Upper lobe of right lung (tissue), 1 donor: Measurements from ENCODE around the gene RPTOR. TPM values are rescaled to one million over a fixed set of nuclear protein-coding genes. Genes with fewer than 3 reads are reported as not detected.
A peak's percentile ranks its signal among the peaks of the same experiment; 100 is the strongest.

Experiments
- ATAC-seq: fragments of 200-7000 bp; cut with Tn5 transposase; one replicate; pipeline ENCODE4 v1.9.1; 2020; ENCODE audit warnings: mild to moderate bottlenecking, moderate library complexity
- DNase-seq: peaks from one replicate; pipeline ENCODE4 v3.0.0-alpha.2; 2020
- H3K27ac ChIP-seq: fragments of 200-600 bp; one replicate; pipeline ENCODE4 v1.8.0; 2022
- H3K27me3 ChIP-seq: fragments of 200-600 bp; one replicate; pipeline ENCODE4 v1.8.0; 2022; ENCODE audit warnings: mild to moderate bottlenecking
- H3K36me3 ChIP-seq: fragments of 200-600 bp; one replicate; pipeline ENCODE4 v1.8.0; 2022
- H3K4me1 ChIP-seq: fragments of 200-600 bp; one replicate; pipeline ENCODE4 v1.8.0; 2022
- H3K4me3 ChIP-seq: fragments of 200-600 bp; one replicate; pipeline ENCODE4 v1.8.0; 2022; ENCODE audit warnings: mild to moderate bottlenecking
- H3K9me3 ChIP-seq: fragments of 200-600 bp; one replicate; pipeline ENCODE4 v1.8.0; 2022
- CTCF ChIP-seq: fragments of 200-600 bp; IDR thresholded peaks from one replicate; pipeline ENCODE4 v1.8.0; 2022; ENCODE audit warnings: antibody characterized with exemption
- intact Hi-C: fragments of 100-400 bp; cut with DNase I; formaldehyde crosslinking; loops from one replicate; pipeline ENCODE4 v1.11.0; 2022
- total RNA-seq: library from RNA; stranded (reverse); fragmentation: NEBNext Ultra II Directional; extraction: Animal tissue kit (Norgen Biotek cat#: 25700); gene quantifications from one replicate; pipeline ENCODE4 v1.2.1, GENCODE V29; 2021
- donor health status: DM: no; HTN: yes; CAD: no; lungs with severe emphysema.

Gene RPTOR
- total RNA-seq, 1 donor from 2014 or later, result 35.4 TPM

DNA sequence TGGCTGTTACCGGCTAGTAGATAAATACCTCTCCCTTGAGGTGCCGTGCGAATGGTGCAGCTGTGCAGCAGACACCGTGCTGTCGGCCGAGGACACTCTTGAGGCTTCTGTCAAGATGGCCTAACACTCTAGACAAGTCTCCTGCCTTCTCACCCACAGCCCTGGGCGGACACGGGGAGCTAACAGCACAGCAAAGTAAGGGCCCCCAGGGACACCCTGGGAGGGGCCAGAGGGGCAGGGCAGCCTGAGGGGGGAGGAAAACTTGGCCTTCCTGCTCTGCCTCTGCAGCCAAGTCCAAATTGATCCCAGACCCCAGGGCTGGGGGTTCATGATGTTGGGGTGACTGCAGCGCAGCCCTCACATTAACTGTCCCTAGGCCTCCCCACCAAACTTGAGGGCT is 210.2 kb downstream of the RPTOR start:
- Histone ChIP-seq H3K36me3 (peaks cover 14% of the 10 kb centered on the region), H3K27ac (no peak overlapping the region), H3K4me1 (peaks cover 12% of the 10 kb centered on the region), H3K4me3 (no peak overlapping the region), H3K9me3 (no peaks in the 10 kb centered on the region), H3K27me3 (no peaks in the 10 kb centered on the region)
- ATAC-seq (no peak), DNase-seq (no peak)
- intact Hi-C loops, result no loop called here
- TF ChIP-seq CTCF, result no peak

DNA sequence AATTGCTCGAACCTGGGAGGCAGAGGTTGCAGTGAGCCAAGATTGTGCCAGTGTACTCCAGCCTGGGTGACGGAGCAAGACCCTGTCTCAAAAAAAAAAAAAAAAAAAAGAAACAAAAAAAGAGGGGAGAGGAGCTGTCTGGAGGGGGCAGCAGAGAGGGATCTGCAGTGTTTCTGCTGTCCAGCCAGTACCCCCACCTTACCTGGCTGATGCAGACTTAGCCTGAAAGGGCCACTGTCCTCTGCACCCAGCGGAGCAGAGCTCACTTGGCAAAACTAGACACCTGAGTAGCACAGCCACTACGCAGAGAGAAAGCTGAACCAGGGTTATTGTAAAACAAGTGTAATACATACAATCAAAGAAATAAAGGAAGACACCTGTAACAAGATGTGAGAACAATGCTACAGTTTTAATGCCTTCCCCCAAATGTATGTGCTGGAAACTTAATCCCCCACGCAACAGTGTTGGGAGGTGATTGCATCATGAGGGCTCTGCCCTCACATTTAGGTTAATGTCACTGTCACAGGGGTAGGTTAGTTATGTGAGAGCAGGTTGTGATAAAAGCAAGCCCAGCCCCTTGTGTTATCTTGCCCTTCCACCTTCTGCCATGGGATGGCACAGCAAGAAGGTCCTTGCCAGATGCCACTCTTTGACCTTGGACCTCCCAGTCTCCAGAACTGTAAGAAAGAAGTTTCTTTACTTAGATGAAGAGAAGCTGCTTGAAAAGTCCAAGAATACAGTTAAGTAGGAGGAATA is 211.2 kb downstream of the RPTOR start:
- intact Hi-C loops, result no loop called here
- Histone ChIP-seq H3K4me3 (no peak overlapping the region), H3K27me3 (no peaks in the 10 kb centered on the region), H3K27ac (no peak overlapping the region), H3K9me3 (no peaks in the 10 kb centered on the region), H3K36me3 (peaks cover 14% of the 10 kb centered on the region), H3K4me1 (peaks cover 16% of the 10 kb centered on the region)
- ATAC-seq (no peak), DNase-seq (no peak)
- TF ChIP-seq CTCF, result no peak

DNA sequence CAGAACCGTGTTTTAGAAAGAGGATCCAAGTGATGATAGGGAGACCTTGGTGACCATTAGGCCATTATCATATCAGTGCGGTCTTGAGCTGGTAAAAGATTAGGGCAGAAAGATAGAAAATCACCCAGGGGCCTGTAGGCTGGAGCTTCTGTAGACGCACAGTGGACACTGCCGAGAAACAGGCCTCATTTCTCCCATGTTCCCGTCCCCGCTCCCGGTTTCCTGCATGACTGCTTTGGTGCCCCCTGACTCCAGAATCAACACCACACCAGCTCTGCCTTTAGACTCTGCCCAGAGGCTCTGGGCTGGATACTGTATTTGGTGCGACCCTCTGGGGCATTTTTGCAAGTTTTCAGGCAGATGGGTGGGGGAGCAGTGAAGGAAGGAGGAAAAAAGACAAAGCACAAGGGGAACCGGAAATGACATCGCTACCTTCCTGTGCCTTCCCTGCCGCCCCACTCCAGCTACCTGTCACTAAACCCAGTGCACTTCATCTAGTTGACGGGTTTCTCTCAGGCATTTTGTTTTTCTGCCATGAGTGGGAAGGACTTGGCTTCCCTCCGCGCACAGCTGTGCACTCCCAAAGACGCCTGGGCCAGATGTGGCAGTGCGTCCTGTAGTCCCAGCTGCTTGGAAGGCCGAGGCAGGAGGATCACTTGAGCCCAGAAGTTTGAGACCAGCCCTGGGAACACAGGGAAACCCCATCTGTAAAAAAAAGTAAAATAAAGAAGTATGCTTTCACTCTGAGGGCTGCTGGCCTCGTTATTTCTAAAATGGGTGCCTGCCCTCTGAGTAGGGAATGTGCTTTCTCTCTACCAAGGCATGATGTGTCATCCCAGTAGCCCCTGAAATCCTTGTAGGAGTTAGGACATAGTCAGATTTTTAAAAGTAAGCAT is 214.1 kb downstream of the RPTOR start:
- intact Hi-C loops, result no loop called here
- H3K4me1 ChIP-seq, result peaks cover 21% of the 10 kb centered on the region
- H3K27me3 ChIP-seq, result no peaks in the 10 kb centered on the region
- peaks cover 13% of the 10 kb centered on the region for H3K36me3 ChIP-seq
- DNase-seq, result no peak
- TF ChIP-seq CTCF, result no peak
- peak overlapping the region; percentile 11 for H3K27ac ChIP-seq
- H3K4me3 ChIP-seq, result no peak overlapping the region
- no peak for ATAC-seq
- no peaks in the 10 kb centered on the region for H3K9me3 ChIP-seq

GRCh38 chr17:80759377-80759673 is 214.7 kb downstream of the RPTOR start:
- DNase-seq, result no peak
- ATAC-seq, result no peak

DNA sequence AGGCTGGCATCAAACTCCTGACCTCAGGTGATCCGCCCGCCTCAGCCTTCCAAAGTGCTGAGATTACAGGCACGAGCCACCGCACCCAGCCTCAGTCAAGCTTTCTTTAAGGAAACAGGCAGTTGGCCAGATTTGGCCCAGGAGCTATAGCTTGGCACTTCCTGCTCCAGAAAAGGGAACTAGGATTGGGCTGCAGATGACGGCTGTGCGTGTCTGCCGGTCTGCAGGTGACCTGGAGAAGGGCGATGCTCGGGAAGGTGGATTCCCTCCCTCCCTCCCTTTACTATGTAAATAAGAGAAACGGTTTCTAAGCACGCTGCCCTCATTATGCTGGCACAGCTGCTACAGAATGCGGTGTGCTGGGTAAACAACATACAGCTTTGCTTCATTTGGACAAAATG is 215.9 kb downstream of the RPTOR start:
- no peaks in the 10 kb centered on the region for H3K36me3 ChIP-seq
- no peaks in the 10 kb centered on the region for H3K9me3 ChIP-seq
- H3K27me3 ChIP-seq, result no peaks in the 10 kb centered on the region
- no peak for DNase-seq
- no peak overlapping the region for H3K4me3 ChIP-seq
- intact Hi-C loops, result no loop called here
- H3K4me1 ChIP-seq, result peaks cover 21% of the 10 kb centered on the region
- H3K27ac ChIP-seq, result no peak overlapping the region
- ATAC-seq, result peak; percentile 77
- TF ChIP-seq CTCF, result no peak

More at GRCh38 chr17:80759377-80759673, 214.7 kb downstream of the RPTOR start:
- no peak overlapping the region for H3K4me3 ChIP-seq
- no peaks in the 10 kb centered on the region for H3K27me3 ChIP-seq
- TF ChIP-seq CTCF, result no peak
- intact Hi-C loops, result no loop called here
- peaks cover 7% of the 10 kb centered on the region for H3K36me3 ChIP-seq
- no peaks in the 10 kb centered on the region for H3K9me3 ChIP-seq
- no peak overlapping the region for H3K27ac ChIP-seq
- peaks cover 21% of the 10 kb centered on the region for H3K4me1 ChIP-seq
